Measurements from ENCODE around the gene CHI3L1.

The CHI3L1 gene

DNA sequence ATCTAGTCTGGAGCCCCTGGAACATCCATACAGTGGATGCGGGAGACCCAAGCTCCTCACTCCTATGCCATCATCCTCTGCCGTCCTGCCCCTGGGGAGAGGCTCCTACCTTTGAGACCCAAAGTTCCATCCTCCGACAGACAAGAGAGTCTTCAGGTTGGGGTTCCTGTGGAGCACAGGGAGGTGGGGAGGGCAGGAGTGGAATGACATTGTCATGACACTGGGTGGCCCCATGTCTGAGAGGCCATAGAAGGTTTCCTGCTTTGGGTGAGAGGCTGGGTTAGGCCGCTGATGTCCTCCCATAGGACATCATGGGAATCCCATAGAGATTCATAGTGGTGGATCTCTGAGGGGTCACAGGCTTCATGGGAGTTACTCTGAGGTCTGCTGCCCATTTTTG, 2.0 kb downstream of the CHI3L1 start:
- H3K4me3 ChIP-seq (ENCODE audit: control insufficient read depth, low read depth, low read length) = no peak overlapping the region
- no peak for DNase-seq (ENCODE audit: low read depth)
- TF ChIP-seq, protein P1, sequence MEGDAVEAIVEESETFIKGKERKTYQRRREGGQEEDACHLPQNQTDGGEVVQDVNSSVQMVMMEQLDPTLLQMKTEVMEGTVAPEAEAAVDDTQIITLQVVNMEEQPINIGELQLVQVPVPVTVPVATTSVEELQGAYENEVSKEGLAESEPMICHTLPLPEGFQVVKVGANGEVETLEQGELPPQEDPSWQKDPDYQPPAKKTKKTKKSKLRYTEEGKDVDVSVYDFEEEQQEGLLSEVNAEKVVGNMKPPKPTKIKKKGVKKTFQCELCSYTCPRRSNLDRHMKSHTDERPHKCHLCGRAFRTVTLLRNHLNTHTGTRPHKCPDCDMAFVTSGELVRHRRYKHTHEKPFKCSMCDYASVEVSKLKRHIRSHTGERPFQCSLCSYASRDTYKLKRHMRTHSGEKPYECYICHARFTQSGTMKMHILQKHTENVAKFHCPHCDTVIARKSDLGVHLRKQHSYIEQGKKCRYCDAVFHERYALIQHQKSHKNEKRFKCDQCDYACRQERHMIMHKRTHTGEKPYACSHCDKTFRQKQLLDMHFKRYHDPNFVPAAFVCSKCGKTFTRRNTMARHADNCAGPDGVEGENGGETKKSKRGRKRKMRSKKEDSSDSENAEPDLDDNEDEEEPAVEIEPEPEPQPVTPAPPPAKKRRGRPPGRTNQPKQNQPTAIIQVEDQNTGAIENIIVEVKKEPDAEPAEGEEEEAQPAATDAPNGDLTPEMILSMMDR (conservative IDR thresholded peaks at IDR 0.05; ENCODE audit: control insufficient read depth, insufficient read depth, low read depth, low read length) = no peak

DNA sequence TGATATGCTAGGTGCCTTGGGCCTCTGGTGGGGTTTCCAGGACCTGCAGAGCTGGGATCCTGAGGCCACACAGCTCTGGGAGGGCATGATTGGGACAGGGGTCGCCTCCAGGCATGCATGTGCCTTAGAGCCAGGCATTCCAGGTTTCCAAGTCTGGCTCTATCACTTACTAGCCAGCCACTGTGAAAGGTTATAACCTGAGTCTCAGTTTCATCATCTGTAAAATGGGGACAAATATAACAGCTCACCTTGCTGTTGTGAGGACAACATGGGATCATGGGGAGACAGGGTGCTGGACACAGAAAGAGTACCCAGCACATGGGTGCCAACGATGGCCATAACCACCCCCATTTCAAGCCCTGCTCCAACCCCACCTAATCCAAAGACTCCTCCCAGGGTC, 2.7 kb downstream of the CHI3L1 start:
- H3K4me3 ChIP-seq (ENCODE audit: control insufficient read depth, low read depth, low read length) = no peak overlapping the region
- TF ChIP-seq, protein P1 (conservative IDR thresholded peaks at IDR 0.05; ENCODE audit: control insufficient read depth, insufficient read depth, low read depth, low read length) = no peak
- DNase-seq (ENCODE audit: low read depth) = no peak

DNA sequence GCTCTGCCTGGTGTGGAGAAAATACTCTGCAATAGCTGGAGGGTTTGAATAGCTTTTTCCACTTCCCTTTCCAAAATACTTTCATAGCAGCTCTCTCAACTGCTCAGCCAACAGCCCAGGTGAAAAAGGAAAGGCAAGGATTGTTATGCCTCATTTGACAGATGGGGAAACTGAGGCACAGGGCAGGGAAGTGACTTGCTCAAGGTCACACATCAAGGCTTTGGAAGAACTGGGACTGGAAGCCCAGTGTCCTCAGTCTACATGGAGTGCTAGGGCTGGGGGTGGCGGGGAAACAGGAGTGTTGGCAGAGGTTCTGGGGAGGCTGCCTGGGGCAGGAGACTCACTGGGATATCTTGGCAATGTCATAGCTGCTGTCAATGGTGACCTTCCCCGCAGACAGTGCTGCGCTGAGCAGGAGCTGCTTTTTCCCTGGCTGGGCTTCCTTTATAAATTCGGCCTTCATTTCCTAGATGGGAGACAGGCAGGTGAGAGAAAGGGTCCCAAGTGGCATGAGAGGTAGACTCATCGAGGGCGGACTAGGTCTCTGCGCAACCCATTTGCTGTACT, 4.0 kb downstream of the CHI3L1 start:
- no peak for DNase-seq (ENCODE audit: low read depth)
- H3K4me3 ChIP-seq (ENCODE audit: control insufficient read depth, low read depth, low read length) = no peak overlapping the region
- TF ChIP-seq, protein P1 (conservative IDR thresholded peaks at IDR 0.05; ENCODE audit: control insufficient read depth, insufficient read depth, low read depth, low read length) = no peak

DNA sequence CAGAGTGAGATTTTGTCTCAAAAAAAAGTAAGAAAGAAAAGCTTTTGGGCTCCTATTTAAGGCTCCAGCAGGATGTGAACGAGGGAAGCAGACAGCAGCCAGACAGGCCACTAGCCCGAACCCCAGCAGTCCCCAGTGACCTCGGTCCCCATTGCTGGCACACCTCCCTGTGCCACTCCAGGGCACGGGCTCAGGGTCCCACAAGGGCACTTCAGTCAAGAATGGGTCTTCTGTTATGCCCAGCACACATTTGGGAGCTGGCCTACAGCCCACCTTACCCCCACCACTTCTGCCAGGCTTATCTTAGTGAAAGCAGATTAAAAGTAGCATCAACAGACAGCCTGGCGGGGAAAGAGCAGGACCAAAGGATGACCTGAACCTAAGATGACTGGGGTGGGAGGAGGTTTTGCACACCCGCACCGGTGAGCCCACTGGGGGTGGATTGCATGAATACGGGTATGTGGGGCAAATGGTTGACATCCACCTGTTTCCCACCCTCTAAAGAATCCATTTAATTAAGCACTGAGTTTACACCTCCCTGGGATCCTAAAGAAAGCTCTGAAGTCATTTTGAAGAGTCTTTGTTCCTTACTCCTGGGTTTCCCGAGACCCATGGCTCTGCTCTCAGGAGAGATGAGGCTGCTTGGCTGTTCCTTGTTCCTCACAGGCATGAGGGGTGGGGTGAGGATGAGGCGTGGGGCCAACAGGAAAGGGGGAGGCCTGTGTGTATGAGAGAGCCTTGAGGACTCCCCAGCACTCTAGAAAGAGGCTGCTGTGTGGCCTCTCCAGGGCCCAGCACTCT, 4.7 kb downstream of the CHI3L1 start:
- no peak for DNase-seq (ENCODE audit: low read depth)
- H3K4me3 ChIP-seq (ENCODE audit: control insufficient read depth, low read depth, low read length) = no peak overlapping the region
- TF ChIP-seq, protein P1 (conservative IDR thresholded peaks at IDR 0.05; ENCODE audit: control insufficient read depth, insufficient read depth, low read depth, low read length) = no peak

DNA sequence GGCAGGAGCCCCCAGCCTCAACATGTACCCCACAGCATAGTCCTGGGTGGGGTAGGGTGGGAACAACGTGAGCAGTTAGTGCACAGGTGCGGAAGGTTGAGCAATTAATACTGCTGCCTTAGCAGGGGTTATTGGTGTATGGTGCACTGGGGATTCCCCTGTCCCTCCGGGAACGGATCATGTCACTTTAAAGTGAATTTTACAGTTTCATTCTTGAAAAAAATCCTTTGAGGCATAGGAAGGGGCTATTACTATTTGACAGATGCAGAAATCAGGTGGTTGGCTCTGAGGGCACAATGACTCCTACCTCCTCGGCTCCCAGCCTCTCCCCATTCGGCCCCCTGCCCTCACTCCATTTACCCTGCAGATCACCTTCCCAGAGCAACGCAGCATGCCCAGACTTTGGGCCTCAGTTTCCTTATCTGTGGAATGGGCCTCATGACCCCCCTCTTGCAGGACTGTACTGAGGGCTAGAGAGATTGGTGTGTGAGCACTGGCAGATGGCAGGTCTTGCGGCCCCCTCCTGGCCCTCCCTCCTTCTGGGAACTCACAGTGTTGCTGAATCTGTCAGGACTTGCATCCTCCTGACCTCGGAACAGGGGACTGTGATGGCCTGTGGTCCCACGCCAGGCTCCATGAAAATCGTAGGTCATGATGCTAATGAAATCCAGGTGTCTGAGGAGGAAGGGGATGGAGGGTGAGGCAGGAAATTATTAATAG, 5.7 kb downstream of the CHI3L1 start:
- no peak for DNase-seq (ENCODE audit: low read depth)
- TF ChIP-seq, protein P1 (conservative IDR thresholded peaks at IDR 0.05; ENCODE audit: control insufficient read depth, insufficient read depth, low read depth, low read length) = no peak
- H3K4me3 ChIP-seq (ENCODE audit: control insufficient read depth, low read depth, low read length) = no peak overlapping the region

DNA sequence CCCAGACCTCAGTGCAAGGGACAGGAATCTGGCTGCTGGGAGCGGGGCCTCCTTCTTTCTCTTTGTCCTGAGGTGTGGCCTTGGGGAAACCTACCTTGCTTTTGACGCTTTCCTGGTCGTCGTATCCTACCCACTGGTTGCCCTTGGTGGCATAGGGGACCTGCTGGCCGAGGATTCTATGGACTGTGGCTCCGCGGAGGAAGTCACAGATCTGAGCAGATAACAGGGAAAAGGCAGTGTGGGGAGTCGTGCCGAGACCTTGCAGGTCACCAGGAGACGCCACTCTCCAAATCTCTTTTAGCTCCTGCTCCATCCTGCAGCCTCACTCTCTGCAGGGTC, 6.9 kb downstream of the CHI3L1 start:
- TF ChIP-seq, protein P1 (conservative IDR thresholded peaks at IDR 0.05; ENCODE audit: control insufficient read depth, insufficient read depth, low read depth, low read length) = no peak
- DNase-seq (ENCODE audit: low read depth) = no peak

More for the DNA sequence above, 6.9 kb downstream of the CHI3L1 start:
- no peak overlapping the region for H3K4me3 ChIP-seq (ENCODE audit: control insufficient read depth, low read depth, low read length)
